ENCODE results near the gene UCHL5. TPM values are rescaled to one million over a fixed set of nuclear protein-coding genes. Genes with fewer than 3 reads are reported as not detected.

The UCHL5 gene
- total and polyA plus RNA-seq, 2 experiments from 2014 or later, result 42.5 to 67.1 TPM

DNA sequence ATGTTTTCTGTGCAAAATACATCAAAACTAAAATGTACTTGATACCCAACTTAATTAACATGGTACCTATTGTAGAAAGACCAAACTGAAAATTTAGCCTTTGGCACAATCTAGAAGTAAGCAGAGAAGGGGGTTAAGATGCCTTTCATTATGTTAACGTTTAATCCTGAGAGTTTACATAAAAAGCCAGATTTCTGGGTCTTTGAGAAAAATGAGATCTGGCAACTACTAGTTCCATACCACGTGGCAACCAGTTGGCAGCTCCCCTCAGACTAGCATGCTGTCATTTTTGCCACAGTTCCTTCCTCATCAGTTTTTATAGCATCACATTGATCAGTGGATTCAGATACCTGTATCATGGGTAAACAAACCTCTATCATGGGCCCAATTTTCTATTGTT is 1.8 kb upstream of the UCHL5 start:
- H2AFZ ChIP-seq, result no peak overlapping the region
- Mint-ChIP-seq H3K36me3 (ENCODE audit: low read depth) (peaks cover 8% of the 10 kb centered on the region; the same call in 2 of the 3 replicates), H3K4me1 (peaks cover 31% of the 10 kb centered on the region), H3K27ac (no peak overlapping the region), H3K27me3 (ENCODE audit: insufficient read depth, low read depth, poor library complexity) (peaks cover 12% of the 10 kb centered on the region), H3K9me3 (no peaks in the 10 kb centered on the region; the same call in 2 of the 3 replicates), H3K4me3 (peak overlapping the region; percentile 94)
- H3K9me2 ChIP-seq (ENCODE audit: insufficient read depth), result no peaks in the 10 kb centered on the region
- no peak overlapping the region for H3K27ac ChIP-seq (ENCODE audit: low read depth)
- H3K79me2 ChIP-seq (replicated peaks; ENCODE audit: insufficient read depth), result peaks cover 87% of the 10 kb centered on the region
- H3K4me3 ChIP-seq, result peak overlapping the region; percentile 87
- no peaks in the 10 kb centered on the region for H3K27me3 ChIP-seq (ENCODE audit: insufficient read depth)
- peaks cover 20% of the 10 kb centered on the region for H3K4me1 ChIP-seq (ENCODE audit: insufficient read depth)
- ATAC-seq, result no peak
- no peak for TF ChIP-seq CREB1 (CRISPR knock-in tag; IDR thresholded peaks at IDR 0.05; ENCODE audit: low read depth)
- no peak for TF ChIP-seq EZH2 (IDR thresholded peaks at IDR 0.05; ENCODE audit: low read depth, unreplicated experiment)
- TF ChIP-seq EZH2phosphoT487 (IDR thresholded peaks at IDR 0.05; ENCODE audit: unreplicated experiment), result no peak
- no peak for TF ChIP-seq POLR2AphosphoS5 (IDR thresholded peaks at IDR 0.05; ENCODE audit: low read depth)
- TF ChIP-seq JUNB (IDR thresholded peaks at IDR 0.05; ENCODE audit: unreplicated experiment), result no peak
- TF ChIP-seq, protein P1, sequence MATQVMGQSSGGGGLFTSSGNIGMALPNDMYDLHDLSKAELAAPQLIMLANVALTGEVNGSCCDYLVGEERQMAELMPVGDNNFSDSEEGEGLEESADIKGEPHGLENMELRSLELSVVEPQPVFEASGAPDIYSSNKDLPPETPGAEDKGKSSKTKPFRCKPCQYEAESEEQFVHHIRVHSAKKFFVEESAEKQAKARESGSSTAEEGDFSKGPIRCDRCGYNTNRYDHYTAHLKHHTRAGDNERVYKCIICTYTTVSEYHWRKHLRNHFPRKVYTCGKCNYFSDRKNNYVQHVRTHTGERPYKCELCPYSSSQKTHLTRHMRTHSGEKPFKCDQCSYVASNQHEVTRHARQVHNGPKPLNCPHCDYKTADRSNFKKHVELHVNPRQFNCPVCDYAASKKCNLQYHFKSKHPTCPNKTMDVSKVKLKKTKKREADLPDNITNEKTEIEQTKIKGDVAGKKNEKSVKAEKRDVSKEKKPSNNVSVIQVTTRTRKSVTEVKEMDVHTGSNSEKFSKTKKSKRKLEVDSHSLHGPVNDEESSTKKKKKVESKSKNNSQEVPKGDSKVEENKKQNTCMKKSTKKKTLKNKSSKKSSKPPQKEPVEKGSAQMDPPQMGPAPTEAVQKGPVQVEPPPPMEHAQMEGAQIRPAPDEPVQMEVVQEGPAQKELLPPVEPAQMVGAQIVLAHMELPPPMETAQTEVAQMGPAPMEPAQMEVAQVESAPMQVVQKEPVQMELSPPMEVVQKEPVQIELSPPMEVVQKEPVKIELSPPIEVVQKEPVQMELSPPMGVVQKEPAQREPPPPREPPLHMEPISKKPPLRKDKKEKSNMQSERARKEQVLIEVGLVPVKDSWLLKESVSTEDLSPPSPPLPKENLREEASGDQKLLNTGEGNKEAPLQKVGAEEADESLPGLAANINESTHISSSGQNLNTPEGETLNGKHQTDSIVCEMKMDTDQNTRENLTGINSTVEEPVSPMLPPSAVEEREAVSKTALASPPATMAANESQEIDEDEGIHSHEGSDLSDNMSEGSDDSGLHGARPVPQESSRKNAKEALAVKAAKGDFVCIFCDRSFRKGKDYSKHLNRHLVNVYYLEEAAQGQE (IDR thresholded peaks at IDR 0.05; ENCODE audit: unreplicated experiment), result no peak
- no peak for TF ChIP-seq ZNF331 (CRISPR knock-in tag; IDR thresholded peaks at IDR 0.05; ENCODE audit: low read depth)
- TF ChIP-seq ETS1 (IDR thresholded peaks at IDR 0.05), result no peak
- TF ChIP-seq STAT1 (IDR thresholded peaks at IDR 0.05; ENCODE audit: unreplicated experiment), result no peak
- no peak for TF ChIP-seq ZNF114 (CRISPR knock-in tag; IDR thresholded peaks at IDR 0.05)
- TF ChIP-seq NANOG (IDR thresholded peaks at IDR 0.05; ENCODE audit: borderline replicate concordance), result no peak
- no peak for TF ChIP-seq CTCF (conservative IDR thresholded peaks at IDR 0.05; ENCODE audit: low read depth in 2 of 2)
- TF ChIP-seq, protein P2, sequence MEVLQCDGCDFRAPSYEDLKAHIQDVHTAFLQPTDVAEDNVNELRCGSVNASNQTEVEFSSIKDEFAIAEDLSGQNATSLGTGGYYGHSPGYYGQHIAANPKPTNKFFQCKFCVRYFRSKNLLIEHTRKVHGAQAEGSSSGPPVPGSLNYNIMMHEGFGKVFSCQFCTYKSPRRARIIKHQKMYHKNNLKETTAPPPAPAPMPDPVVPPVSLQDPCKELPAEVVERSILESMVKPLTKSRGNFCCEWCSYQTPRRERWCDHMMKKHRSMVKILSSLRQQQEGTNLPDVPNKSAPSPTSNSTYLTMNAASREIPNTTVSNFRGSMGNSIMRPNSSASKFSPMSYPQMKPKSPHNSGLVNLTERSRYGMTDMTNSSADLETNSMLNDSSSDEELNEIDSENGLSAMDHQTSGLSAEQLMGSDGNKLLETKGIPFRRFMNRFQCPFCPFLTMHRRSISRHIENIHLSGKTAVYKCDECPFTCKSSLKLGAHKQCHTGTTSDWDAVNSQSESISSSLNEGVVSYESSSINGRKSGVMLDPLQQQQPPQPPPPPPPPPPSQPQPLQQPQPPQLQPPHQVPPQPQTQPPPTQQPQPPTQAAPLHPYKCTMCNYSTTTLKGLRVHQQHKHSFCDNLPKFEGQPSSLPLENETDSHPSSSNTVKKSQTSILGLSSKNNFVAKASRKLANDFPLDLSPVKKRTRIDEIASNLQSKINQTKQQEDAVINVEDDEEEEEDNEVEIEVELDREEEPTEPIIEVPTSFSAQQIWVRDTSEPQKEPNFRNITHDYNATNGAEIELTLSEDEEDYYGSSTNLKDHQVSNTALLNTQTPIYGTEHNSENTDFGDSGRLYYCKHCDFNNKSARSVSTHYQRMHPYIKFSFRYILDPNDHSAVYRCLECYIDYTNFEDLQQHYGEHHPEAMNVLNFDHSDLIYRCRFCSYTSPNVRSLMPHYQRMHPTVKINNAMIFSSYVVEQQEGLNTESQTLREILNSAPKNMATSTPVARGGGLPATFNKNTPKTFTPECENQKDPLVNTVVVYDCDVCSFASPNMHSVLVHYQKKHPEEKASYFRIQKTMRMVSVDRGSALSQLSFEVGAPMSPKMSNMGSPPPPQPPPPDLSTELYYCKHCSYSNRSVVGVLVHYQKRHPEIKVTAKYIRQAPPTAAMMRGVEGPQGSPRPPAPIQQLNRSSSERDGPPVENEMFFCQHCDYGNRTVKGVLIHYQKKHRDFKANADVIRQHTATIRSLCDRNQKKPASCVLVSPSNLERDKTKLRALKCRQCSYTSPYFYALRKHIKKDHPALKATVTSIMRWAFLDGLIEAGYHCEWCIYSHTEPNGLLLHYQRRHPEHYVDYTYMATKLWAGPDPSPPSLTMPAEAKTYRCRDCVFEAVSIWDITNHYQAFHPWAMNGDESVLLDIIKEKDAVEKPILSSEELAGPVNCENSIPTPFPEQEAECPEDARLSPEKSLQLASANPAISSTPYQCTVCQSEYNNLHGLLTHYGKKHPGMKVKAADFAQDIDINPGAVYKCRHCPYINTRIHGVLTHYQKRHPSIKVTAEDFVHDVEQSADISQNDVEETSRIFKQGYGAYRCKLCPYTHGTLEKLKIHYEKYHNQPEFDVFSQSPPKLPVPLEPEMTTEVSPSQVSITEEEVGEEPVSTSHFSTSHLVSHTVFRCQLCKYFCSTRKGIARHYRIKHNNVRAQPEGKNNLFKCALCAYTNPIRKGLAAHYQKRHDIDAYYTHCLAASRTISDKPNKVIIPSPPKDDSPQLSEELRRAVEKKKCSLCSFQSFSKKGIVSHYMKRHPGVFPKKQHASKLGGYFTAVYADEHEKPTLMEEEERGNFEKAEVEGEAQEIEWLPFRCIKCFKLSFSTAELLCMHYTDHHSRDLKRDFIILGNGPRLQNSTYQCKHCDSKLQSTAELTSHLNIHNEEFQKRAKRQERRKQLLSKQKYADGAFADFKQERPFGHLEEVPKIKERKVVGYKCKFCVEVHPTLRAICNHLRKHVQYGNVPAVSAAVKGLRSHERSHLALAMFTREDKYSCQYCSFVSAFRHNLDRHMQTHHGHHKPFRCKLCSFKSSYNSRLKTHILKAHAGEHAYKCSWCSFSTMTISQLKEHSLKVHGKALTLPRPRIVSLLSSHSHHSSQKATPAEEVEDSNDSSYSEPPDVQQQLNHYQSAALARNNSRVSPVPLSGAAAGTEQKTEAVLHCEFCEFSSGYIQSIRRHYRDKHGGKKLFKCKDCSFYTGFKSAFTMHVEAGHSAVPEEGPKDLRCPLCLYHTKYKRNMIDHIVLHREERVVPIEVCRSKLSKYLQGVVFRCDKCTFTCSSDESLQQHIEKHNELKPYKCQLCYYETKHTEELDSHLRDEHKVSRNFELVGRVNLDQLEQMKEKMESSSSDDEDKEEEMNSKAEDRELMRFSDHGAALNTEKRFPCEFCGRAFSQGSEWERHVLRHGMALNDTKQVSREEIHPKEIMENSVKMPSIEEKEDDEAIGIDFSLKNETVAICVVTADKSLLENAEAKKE (CRISPR knock-in tag; IDR thresholded peaks at IDR 0.05), result no peak
- peak overlapping the region; percentile 78 for H3K4me2 ChIP-seq
- no peaks in the 10 kb centered on the region for H3F3A ChIP-seq (replicated peaks; ENCODE audit: low read depth)
- H3K36me3 ChIP-seq (ENCODE audit: insufficient read depth), result no peaks in the 10 kb centered on the region
- 0 out of 2 replicates have a peak, but pooled peaks cover 18% of the 10 kb centered on the region for H4K20me1 ChIP-seq (replicated peaks; ENCODE audit: insufficient read depth)
- no peak for DNase-seq (ENCODE audit: low spot score)

Data from GM23338 (cell line).